ENCODE results near the gene OBP2A.
A peak's percentile ranks its signal among the peaks of the same experiment; 100 is the strongest.
"Not testable (repeated sequence)": the region's sequence is repeated elsewhere in the genome, so short reads cannot be mapped to it uniquely, and the experiment has no call there.

The OBP2A gene

GRCh38 chr9:135545646-135546176, at the start of gene OBP2A:
OBP2A (plus strand) TSS chr9:135546126; CDS start chr9:135546181, 55 bp downstream.
- DNase-seq (ENCODE audit: low spot score), result not testable (repeated sequence)

GRCh38 chr9:135498381-135499126, 47.4 kb upstream of the OBP2A start:
- DNase-seq (ENCODE audit: low spot score), result no peak

- DNase-seq (ENCODE audit: low spot score), result peak; percentile 96
Observed at GRCh38 chr9:135499326-135500070, 46.4 kb upstream of the OBP2A start.

- no peak for DNase-seq (ENCODE audit: low spot score)
Observed at GRCh38 chr9:135500071-135500524, 45.8 kb upstream of the OBP2A start.

- DNase-seq (ENCODE audit: low spot score), result peak; percentile 98
Observed at GRCh38 chr9:135500525-135501260, 45.2 kb upstream of the OBP2A start, which contains the start of gene MRPS2. MRPS2 (plus strand) TSS chr9:135500682; CDS start chr9:135500711, 29 bp downstream.

- peak; percentile 90 for DNase-seq (ENCODE audit: low spot score)
Observed at GRCh38 chr9:135501261-135502167, 44.4 kb upstream of the OBP2A start.

- no peak for DNase-seq (ENCODE audit: low spot score)
Observed at GRCh38 chr9:135502168-135502872, 43.6 kb upstream of the OBP2A start.

GRCh38 chr9:135502873-135503321, 43.0 kb upstream of the OBP2A start:
- DNase-seq (ENCODE audit: low spot score), result no peak

- no peak for DNase-seq (ENCODE audit: low spot score)
Observed at GRCh38 chr9:135503371-135504261, 42.3 kb upstream of the OBP2A start.

- DNase-seq (ENCODE audit: low spot score), result peak; percentile 83
Observed at GRCh38 chr9:135504262-135505243, 41.4 kb upstream of the OBP2A start.

- no peak for DNase-seq (ENCODE audit: low spot score)
Observed at GRCh38 chr9:135505406-135506187, 40.3 kb upstream of the OBP2A start.

- DNase-seq (ENCODE audit: low spot score), result no peak
Observed at GRCh38 chr9:135506327-135507103, 39.4 kb upstream of the OBP2A start.

- DNase-seq (ENCODE audit: low spot score), result no peak
Observed at GRCh38 chr9:135507104-135508035, 38.6 kb upstream of the OBP2A start.

GRCh38 chr9:135508211-135508820, 37.6 kb upstream of the OBP2A start:
- DNase-seq (ENCODE audit: low spot score), result no peak

GRCh38 chr9:135509458-135509857, 36.5 kb upstream of the OBP2A start:
- DNase-seq (ENCODE audit: low spot score), result no peak

Measured in GM03348 (cell line).